OCI-LY7 (cell line): ENCODE measurements around the gene HIPK3.

Experiments used
- CTCF ChIP-seq: fragments of 200-600 bp; sonication (generic); conservative IDR thresholded peaks from 2 replicates; pipeline ENCODE4 v1.5.1; 2014; ENCODE audit warnings: mild to moderate bottlenecking, antibody characterized with exemption, low read length, moderate library complexity, mixed read lengths
- EZH2phosphoT487 ChIP-seq: fragments of 200-600 bp; sonication (generic); IDR thresholded peaks from 2 replicates; pipeline ENCODE4 v1.6.1; 2018; ENCODE audit warnings: low read depth, borderline replicate concordance, mild to moderate bottlenecking, mixed run types, antibody characterized with exemption, low read length, moderate library complexity, mixed read lengths

- TF ChIP-seq CTCF, result no peak
- TF ChIP-seq EZH2phosphoT487, result no peak
Observed at GRCh38 chr11:33266393-33267215, 9.4 kb downstream of the HIPK3 start.
